Duodenal mucosa (tissue), 2 donors: ENCODE measurements around the gene UGDH.
A peak's percentile ranks its signal among the peaks of the same experiment; 100 is the strongest.
"Not testable (repeated sequence)": the region's sequence is repeated elsewhere in the genome, so short reads cannot be mapped to it uniquely, and the experiment has no call there.

Experiments
- H3K27ac ChIP-seq: one replicate; pipeline ENCODE4 v1.7.0; 2013; ENCODE audit warnings: low read depth, low read length
- H3K27me3 ChIP-seq, 2 donors: one replicate each; pipeline ENCODE4 v1.7.0; 2013; ENCODE audit warnings: low read length in 2 of 2, control low read depth in 1 of 2; ENCODE audit not compliant: insufficient read depth in 2 of 2, control insufficient read depth in 1 of 2
- H3K36me3 ChIP-seq, 2 donors: one replicate each; pipeline ENCODE4 v1.7.0; 2013; ENCODE audit warnings: low read length in 2 of 2, control low read depth in 1 of 2; ENCODE audit not compliant: insufficient read depth in 2 of 2, control insufficient read depth in 1 of 2
- H3K4me1 ChIP-seq, 2 donors: one replicate each; pipeline ENCODE4 v1.7.0; 2013; ENCODE audit warnings: low read length in 2 of 2, control low read depth in 1 of 2; ENCODE audit not compliant: insufficient read depth in 2 of 2, control insufficient read depth in 1 of 2
- H3K4me3 ChIP-seq, 2 donors: one replicate each; pipeline ENCODE4 v1.7.0; 2013; ENCODE audit warnings: low read length in 2 of 2, low read depth in 1 of 2
- H3K9ac ChIP-seq, 2 donors: one replicate each; pipeline ENCODE4 v1.7.0; 2013; ENCODE audit warnings: low read length in 2 of 2, low read depth in 1 of 2
- H3K9me3 ChIP-seq, 2 donors: one replicate each; pipeline ENCODE4 v1.7.0; 2013; ENCODE audit warnings: low read length in 2 of 2, control low read depth in 1 of 2; ENCODE audit not compliant: control insufficient read depth in 1 of 2

UGDH gene

GRCh38 chr4:39516407-39516966, 10.8 kb downstream of the UGDH start:
- Histone ChIP-seq H3K27ac (no peak overlapping the region), H3K4me3 (no peak overlapping the region), H3K27me3 (no peaks in the 10 kb centered on the region), H3K4me1 (peaks cover 0 to under 1% of the 10 kb centered on the region in 2 donors), H3K36me3 (peaks cover 12 to 26% of the 10 kb centered on the region in 2 donors), H3K9me3 (no peaks in the 10 kb centered on the region), H3K9ac (no peak overlapping the region)

GRCh38 chr4:39515669-39516401, 11.4 kb downstream of the UGDH start:
- H3K27ac ChIP-seq, H3K9ac ChIP-seq, H3K4me1 ChIP-seq, H3K4me3 ChIP-seq, H3K9me3 ChIP-seq, H3K27me3 ChIP-seq: not testable (repeated sequence)
- H3K36me3 ChIP-seq: peaks cover 13 to 30% of the 10 kb centered on the region in 2 donors

GRCh38 chr4:39514888-39515401, 12.3 kb downstream of the UGDH start:
- H3K36me3 ChIP-seq: peaks cover 21 to 36% of the 10 kb centered on the region in 2 donors
- H3K4me1 ChIP-seq: no peaks in the 10 kb centered on the region
- no peak overlapping the region for H3K9ac ChIP-seq
- H3K4me3 ChIP-seq: no peak overlapping the region
- no peaks in the 10 kb centered on the region for H3K9me3 ChIP-seq
- no peaks in the 10 kb centered on the region for H3K27me3 ChIP-seq
- H3K27ac ChIP-seq: peak overlapping the region; percentile 32

GRCh38 chr4:39514266-39514665, 13.0 kb downstream of the UGDH start:
- not testable (repeated sequence) for H3K27ac ChIP-seq, H3K4me3 ChIP-seq, H3K4me1 ChIP-seq, H3K27me3 ChIP-seq, H3K9ac ChIP-seq, H3K9me3 ChIP-seq
- H3K36me3 ChIP-seq: peaks cover 28 to 38% of the 10 kb centered on the region in 2 donors

- Histone ChIP-seq H3K9me3 (no peaks in the 10 kb centered on the region), H3K9ac (no peak overlapping the region), H3K4me1 (no peaks in the 10 kb centered on the region), H3K36me3 (peaks cover 43 to 69% of the 10 kb centered on the region in 2 donors), H3K27ac (no peak overlapping the region), H3K4me3 (no peak overlapping the region), H3K27me3 (no peaks in the 10 kb centered on the region)
Measured at GRCh38 chr4:39510348-39510929, 16.8 kb downstream of the UGDH start.

- Histone ChIP-seq H3K9me3 (no peaks in the 10 kb centered on the region), H3K36me3 (peaks cover 50 to 87% of the 10 kb centered on the region in 2 donors), H3K4me3 (no peak overlapping the region), H3K9ac (no peak overlapping the region), H3K27me3 (no peaks in the 10 kb centered on the region), H3K27ac (no peak overlapping the region), H3K4me1 (no peaks in the 10 kb centered on the region)
Measured at GRCh38 chr4:39505581-39505980, 21.7 kb downstream of the UGDH start.

GRCh38 chr4:39504538-39504937, 22.7 kb downstream of the UGDH start:
- no peaks in the 10 kb centered on the region for H3K4me1 ChIP-seq
- H3K27ac ChIP-seq: no peak overlapping the region
- no peak overlapping the region for H3K4me3 ChIP-seq
- H3K9ac ChIP-seq: no peak overlapping the region
- H3K36me3 ChIP-seq: peaks cover 40 to 84% of the 10 kb centered on the region in 2 donors
- H3K9me3 ChIP-seq: no peaks in the 10 kb centered on the region
- no peaks in the 10 kb centered on the region for H3K27me3 ChIP-seq

GRCh38 chr4:39502664-39503035, 24.6 kb downstream of the UGDH start:
- not testable (repeated sequence) for H3K9ac ChIP-seq, H3K27ac ChIP-seq
- peaks cover 37 to 74% of the 10 kb centered on the region in 2 donors for H3K36me3 ChIP-seq

GRCh38 chr4:39502019-39502663, 25.1 kb downstream of the UGDH start:
- Histone ChIP-seq H3K4me3 (no peak overlapping the region), H3K4me1 (no peaks in the 10 kb centered on the region), H3K9ac (no peak overlapping the region), H3K36me3 (peaks cover 37 to 69% of the 10 kb centered on the region in 2 donors), H3K9me3 (no peaks in the 10 kb centered on the region), H3K27ac (no peak overlapping the region), H3K27me3 (no peaks in the 10 kb centered on the region)

More at GRCh38 chr4:39502664-39503035, 24.6 kb downstream of the UGDH start:
- not testable (repeated sequence) for H3K9me3 ChIP-seq, H3K4me1 ChIP-seq, H3K4me3 ChIP-seq, H3K27me3 ChIP-seq

- Histone ChIP-seq H3K4me1 (no peaks in the 10 kb centered on the region), H3K4me3 (no peak overlapping the region), H3K27me3 (no peaks in the 10 kb centered on the region), H3K27ac (no peak overlapping the region), H3K9me3 (no peaks in the 10 kb centered on the region), H3K9ac (no peak overlapping the region), H3K36me3 (peaks cover 19 to 38% of the 10 kb centered on the region in 2 donors)
Measured at GRCh38 chr4:39498727-39499020, 28.6 kb downstream of the UGDH start.
